Gastroesophageal sphincter (tissue), 4 donors: ENCODE results near the gene BDH1. TPM values are rescaled to one million over a fixed set of nuclear protein-coding genes. Genes with fewer than 3 reads are reported as not detected.
A peak's percentile ranks its signal among the peaks of the same experiment; 100 is the strongest.

Source experiments
- ATAC-seq: fragments of 150-250 bp; one replicate; pipeline ENCODE4 v1.9.1; 2016; ENCODE audit warnings: mild to moderate bottlenecking, moderate library complexity
- H3K27ac ChIP-seq, 4 donors: fragments of 200-600 bp; sonication (generic) in 3 of 4; 1 replicate in 3 of 4; 2 replicates in 1 of 4; pipeline ENCODE4 v1.5.1; 2016 to 2019
- H3K27me3 ChIP-seq: fragments of 200-600 bp; sonication (generic); one replicate; pipeline ENCODE4 v1.5.1; 2019
- H3K36me3 ChIP-seq, 2 donors: fragments of 200-600 bp; sonication (generic); one replicate each; pipeline ENCODE4 v1.5.1; 2019; ENCODE audit warnings: control low read depth in 1 of 2
- H3K4me1 ChIP-seq, 3 donors: fragments of 200-600 bp; sonication (generic); 1 replicate in 2 of 3; 2 replicates in 1 of 3; pipeline ENCODE4 v1.5.1; 2016 to 2019; ENCODE audit warnings: control low read depth in 2 of 3
- H3K4me3 ChIP-seq, 2 donors: fragments of 200-600 bp; sonication (generic); one replicate each; pipeline ENCODE4 v1.5.1; 2019; ENCODE audit warnings: mild to moderate bottlenecking in 1 of 2, moderate library complexity in 1 of 2
- H3K9me3 ChIP-seq, 3 donors: fragments of 200-600 bp; sonication (generic); one replicate each; pipeline ENCODE4 v1.5.1; 2017 to 2019; ENCODE audit warnings: control low read depth in 2 of 3
- CTCF ChIP-seq, 4 experiments: fragments of 200-600 bp in 2 of 4; fragments of 450-650 bp in 2 of 4; sonication (generic) in 1 of 4; IDR thresholded peaks; one replicate each; pipeline ENCODE4 v1.5.1; 2017 to 2019; ENCODE audit warnings: antibody characterized with exemption in 4 of 4, mild to moderate bottlenecking in 2 of 4, moderate library complexity in 2 of 4
- EP300 ChIP-seq: sonication (generic); formaldehyde crosslinking; IDR thresholded peaks from one replicate; pipeline ENCODE4 v1.6.1; 2017; ENCODE audit warnings: antibody characterized with exemption, mild to moderate bottlenecking
- POLR2A ChIP-seq, 2 donors: fragments of 450-650 bp; IDR thresholded peaks; one replicate each; pipeline ENCODE4 v1.6.1; 2017; ENCODE audit warnings: antibody characterized with exemption in 2 of 2, mild to moderate bottlenecking in 2 of 2, moderate library complexity in 1 of 2
- POLR2AphosphoS5 ChIP-seq: sonication (generic); formaldehyde crosslinking; IDR thresholded peaks from one replicate; pipeline ENCODE4 v1.6.1; 2017; ENCODE audit warnings: antibody characterized with exemption
- WGBS, 2 donors: methylation state at CpG; one replicate each; pipeline ENCODE4 v1.1.5; 2018; ENCODE audit warnings: low coverage in 1 of 2; 5-methylcytosine and 5-hydroxymethylcytosine counted together
- total RNA-seq, 4 donors: library from RNA; depleted of rRNA; stranded (reverse); fragments of >200 nt; gene quantifications; one replicate each; pipeline ENCODE4 v1.1.0, GENCODE V29; 2016

The BDH1 gene
- total RNA-seq, 4 donors from 2014 or later, result 8.6 to 16.2 (median 12.3) TPM

DNA sequence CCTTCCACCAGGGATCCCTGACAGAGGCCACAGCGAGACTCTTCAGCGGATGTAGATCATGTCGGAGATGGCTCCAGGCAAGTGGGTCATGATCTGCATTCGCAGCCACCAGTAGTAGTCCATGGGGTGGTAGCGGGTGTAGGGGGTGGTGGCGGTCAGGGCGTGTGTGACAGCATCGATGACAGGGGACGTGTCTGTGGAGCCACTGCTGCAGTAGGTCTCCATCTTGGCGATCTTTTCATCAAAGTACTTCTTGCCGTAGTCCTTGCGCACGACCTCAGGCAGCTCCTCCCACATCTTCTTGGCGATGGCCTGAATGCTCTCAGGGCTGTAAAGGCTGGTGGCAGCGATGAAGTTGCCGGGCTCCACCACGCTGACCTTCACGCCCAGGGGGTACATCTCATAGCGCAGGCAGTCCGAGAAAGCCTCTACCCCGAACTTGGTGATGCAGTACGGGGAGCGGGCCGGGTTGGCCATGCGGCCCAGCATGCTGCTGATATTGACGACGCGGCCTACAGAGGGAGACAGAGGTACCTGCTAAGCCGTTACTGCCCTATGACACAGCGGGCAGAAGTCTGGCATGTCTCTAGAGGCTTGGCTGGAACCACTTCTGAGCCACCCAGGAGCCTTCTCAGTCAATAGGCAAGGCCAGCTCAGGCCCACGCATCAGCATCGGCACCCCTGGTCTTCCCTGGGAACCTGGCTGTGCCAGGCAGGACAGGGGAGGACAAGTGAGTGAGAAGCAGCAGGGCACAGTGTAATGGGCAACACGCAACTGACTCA lies 43.7 kb downstream of the BDH1 start:
- WGBS, 2 donors, result 97% methylated on average over 10 of the region's 33 CpGs; no CpG with 5 or more reads in 1 of the 2 donors
- TF ChIP-seq EP300 (no peak), POLR2AphosphoS5 (no peak), CTCF (IDR thresholded peaks at IDR 0.05) (no peak), POLR2A (IDR thresholded peaks at IDR 0.05) (no peak)
- no peak overlapping the region for H3K27ac ChIP-seq
- ATAC-seq, result no peak
- no peak overlapping the region for H3K4me3 ChIP-seq
- H3K27me3 ChIP-seq, result no peaks in the 10 kb centered on the region
- peaks cover 0 to 14% (median 2%) of the 10 kb centered on the region in 3 donors for H3K4me1 ChIP-seq
- no peaks in the 10 kb centered on the region for H3K9me3 ChIP-seq
- H3K36me3 ChIP-seq, result peaks cover 0 to 44% of the 10 kb centered on the region in 2 donors

- H3K4me3 ChIP-seq, result no peak overlapping the region
- 87 to 100% methylated on average over 3 of the region's 6 CpGs for WGBS, 2 donors
These were observed 44.6 kb downstream of the BDH1 start for GRCh38 chr3:197511130-197511529.

DNA sequence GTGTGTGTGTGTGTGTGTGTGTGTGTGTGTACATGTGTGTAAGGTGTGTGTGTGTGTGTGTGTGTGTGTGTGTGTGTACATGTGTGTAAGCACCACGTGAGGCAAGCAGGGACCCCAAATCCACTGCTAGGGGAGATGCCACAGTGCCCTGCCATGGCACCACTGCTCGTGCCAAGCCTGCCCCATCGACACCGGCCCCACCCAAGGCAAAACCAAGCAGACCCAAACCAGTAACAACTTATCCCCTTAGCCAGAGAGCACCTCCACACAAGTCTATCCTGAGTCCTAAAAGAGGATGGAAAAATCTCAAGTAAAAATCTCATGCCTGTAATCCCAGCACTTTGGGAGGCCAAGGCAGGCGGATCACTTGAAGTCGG lies 45.1 kb downstream of the BDH1 start:
- Histone ChIP-seq H3K27me3 (no peaks in the 10 kb centered on the region), H3K4me1 (peaks cover 0 to 14% (median 2%) of the 10 kb centered on the region in 3 donors), H3K27ac (no peak overlapping the region), H3K36me3 (peaks cover 0 to 40% of the 10 kb centered on the region in 2 donors), H3K9me3 (no peaks in the 10 kb centered on the region), H3K4me3 (no peak overlapping the region)
- 62 to 87% methylated on average over 3 of the region's 6 CpGs for WGBS, 2 donors
- no peak for TF ChIP-seq EP300
- no peak for TF ChIP-seq POLR2A (IDR thresholded peaks at IDR 0.05)
- no peak for TF ChIP-seq CTCF (IDR thresholded peaks at IDR 0.05)
- TF ChIP-seq POLR2AphosphoS5, result no peak
- ATAC-seq, result no peak

More at GRCh38 chr3:197511130-197511529, 44.6 kb downstream of the BDH1 start:
- Histone ChIP-seq H3K36me3 (peaks cover 0 to 44% of the 10 kb centered on the region in 2 donors), H3K27me3 (no peaks in the 10 kb centered on the region), H3K4me1 (peaks cover 0 to 14% (median 2%) of the 10 kb centered on the region in 3 donors), H3K9me3 (no peaks in the 10 kb centered on the region), H3K27ac (no peak overlapping the region)
- TF ChIP-seq EP300, result no peak
- no peak for TF ChIP-seq POLR2A (IDR thresholded peaks at IDR 0.05)
- ATAC-seq, result no peak

- TF ChIP-seq CTCF (IDR thresholded peaks at IDR 0.05) (no peak), POLR2AphosphoS5 (no peak), POLR2A (IDR thresholded peaks at IDR 0.05) (no peak), EP300 (no peak)
- Histone ChIP-seq H3K36me3 (peaks cover 0 to 28% of the 10 kb centered on the region in 2 donors), H3K4me3 (peak overlapping the region in 1 of 2 donors; percentile 56), H3K4me1 (peaks cover 0 to 14% (median 2%) of the 10 kb centered on the region in 3 donors), H3K27me3 (no peaks in the 10 kb centered on the region), H3K27ac (peak overlapping the region in 2 of 4 donors; percentile 70 to 71), H3K9me3 (no peaks in the 10 kb centered on the region)
- ATAC-seq, result no peak
- 55 to 79% methylated on average over 5 to 13 of the region's 27 CpGs for WGBS, 2 donors
These were observed 46.6 kb downstream of the BDH1 start for GRCh38 chr3:197508924-197509775.

DNA sequence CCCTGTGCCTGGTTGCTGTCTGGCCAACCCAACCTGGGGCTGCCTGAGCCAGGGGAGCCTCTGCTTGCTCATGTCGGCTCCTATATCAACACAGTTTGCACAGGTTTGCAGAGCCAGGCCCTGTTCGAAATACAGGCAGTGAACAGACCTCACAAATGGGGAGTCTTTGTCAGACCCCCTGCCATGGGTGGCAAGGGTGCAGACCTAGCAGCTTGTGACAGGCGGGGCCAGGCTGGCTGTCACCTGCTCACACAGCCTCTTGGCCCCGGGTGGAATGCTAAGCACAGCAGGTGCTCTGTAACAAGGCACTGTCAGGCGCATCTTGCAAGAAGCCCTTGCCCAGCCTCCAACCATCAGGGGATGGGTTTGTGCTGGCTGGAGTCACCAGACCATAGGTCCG lies 47.3 kb downstream of the BDH1 start:
- no peak for ATAC-seq
- Histone ChIP-seq H3K4me1 (peaks cover 0 to 14% (median 2%) of the 10 kb centered on the region in 3 donors), H3K27me3 (no peaks in the 10 kb centered on the region), H3K4me3 (no peak overlapping the region), H3K9me3 (no peaks in the 10 kb centered on the region), H3K36me3 (peaks cover 0 to 21% of the 10 kb centered on the region in 2 donors), H3K27ac (no peak overlapping the region)
- TF ChIP-seq POLR2AphosphoS5 (no peak), CTCF (IDR thresholded peaks at IDR 0.05) (no peak), EP300 (no peak), POLR2A (IDR thresholded peaks at IDR 0.05) (no peak)
- 17 to 60% methylated on average over 1 of the region's 6 CpGs for WGBS, 2 donors
